GM19324 (cell line): ENCODE results near the gene CARMIL3.

Source experiments
- ATAC-seq: cut with Tn5 transposase; IDR thresholded peaks from one replicate; pipeline ENCODE4 v1.9.1; 2021; ENCODE audit warnings: mild to moderate bottlenecking, moderate library complexity; ENCODE audit not compliant: unreplicated experiment, low FRiP score

Gene CARMIL3

GRCh38 chr14:24113379-24113800 is 61.6 kb downstream of the CARMIL3 start:
- no peak for ATAC-seq

GRCh38 chr14:24113801-24114531 is 62.2 kb downstream of the CARMIL3 start:
- peak; percentile 29 for ATAC-seq

GRCh38 chr14:24114532-24115421 is 63.0 kb downstream of the CARMIL3 start, which contains the start of the genes DCAF11 and NRL:
DCAF11 (plus strand) TSS chr14:24114777; CDS start chr14:24115595, 818 bp downstream.
NRL (minus strand) TSS chr14:24114949; CDS start chr14:24082848, 32,101 bp downstream.
- peak; percentile 91 for ATAC-seq

- ATAC-seq: no peak
These were observed 63.8 kb downstream of the CARMIL3 start for GRCh38 chr14:24115422-24116127.

- no peak for ATAC-seq
These were observed 64.5 kb downstream of the CARMIL3 start for GRCh38 chr14:24116128-24116814.

GRCh38 chr14:24117179-24117578 is 65.4 kb downstream of the CARMIL3 start:
- ATAC-seq: no peak
